CD4-positive, alpha-beta T cell (primary cell): ENCODE results near the gene OR56A3. TPM values are rescaled to one million over a fixed set of nuclear protein-coding genes. Genes with fewer than 3 reads are reported as not detected.

Experiments
- ATAC-seq: fragments of 200-7000 bp; cut with Tn5 transposase; one replicate; pipeline ENCODE4 v1.10.0; 2022; ENCODE audit warnings: mild to moderate bottlenecking; ENCODE audit not compliant: poor library complexity
- CTCF ChIA-PET: fragments of 350-600 bp; sonication (Branson Sonifier 250); formaldehyde crosslinking; loops from one replicate; lab custom pipeline; 2021; ENCODE audit warnings: antibody characterized with exemption, inconsistent platforms; lab: Charles Lee
- POLR2A ChIA-PET: fragments of 350-600 bp; sonication (Branson Sonifier 250); formaldehyde crosslinking; loops from one replicate; lab custom pipeline; 2021; ENCODE audit warnings: antibody characterized with exemption, inconsistent platforms; lab: Charles Lee
- DNase-seq, 14 experiments: peaks; one replicate each; pipeline ENCODE4 v3.0.0-alpha.2; 2013 to 2020; ENCODE audit warnings: mixed read lengths in 2 of 14
- H3K27ac ChIP-seq, 2 donors: one replicate each; pipeline versions ENCODE4 v1.5.1 to v1.7.0; 2013; ENCODE audit warnings: low read length in 2 of 2, low read depth in 1 of 2, mild to moderate bottlenecking in 1 of 2
- H3K27me3 ChIP-seq, 2 experiments: 1 replicate in 1 of 2; 2 replicates in 1 of 2; pipeline versions ENCODE4 v1.6.1 to v1.7.0; 2013; ENCODE audit warnings: low read length in 2 of 2, control low read depth in 1 of 2, mild to moderate bottlenecking in 1 of 2, moderate library complexity in 1 of 2; ENCODE audit not compliant: insufficient read depth in 2 of 2, control insufficient read depth in 1 of 2
- H3K36me3 ChIP-seq: one replicate; pipeline ENCODE4 v1.6.1; 2013; ENCODE audit warnings: low read length, control low read depth; ENCODE audit not compliant: insufficient read depth
- H3K4me1 ChIP-seq: one replicate; pipeline ENCODE4 v1.6.1; 2013; ENCODE audit warnings: low read length, control low read depth; ENCODE audit not compliant: insufficient read depth
- H3K4me3 ChIP-seq: one replicate; pipeline ENCODE4 v1.5.1; 2013; ENCODE audit warnings: mild to moderate bottlenecking, low read length, moderate library complexity
- H3K9me3 ChIP-seq, 2 experiments: 1 replicate in 1 of 2; 2 replicates in 1 of 2; pipeline versions ENCODE4 v1.6.1 to v1.7.0; 2013; ENCODE audit warnings: low read length in 2 of 2, mild to moderate bottlenecking in 2 of 2, control low read depth in 1 of 2, moderate library complexity in 1 of 2; ENCODE audit not compliant: control insufficient read depth in 1 of 2, insufficient read depth in 1 of 2
- H3K27ac Mint-ChIP-seq: one replicate; pipeline ENCODE4 v1.8.0; 2020; ENCODE audit warnings: mixed read lengths
- H3K27me3 Mint-ChIP-seq: one replicate; pipeline ENCODE4 v1.8.0; 2021; ENCODE audit warnings: mixed read lengths
- H3K36me3 Mint-ChIP-seq: one replicate; pipeline ENCODE4 v1.8.0; 2021; ENCODE audit warnings: low read depth, mixed read lengths
- H3K4me1 Mint-ChIP-seq: one replicate; pipeline ENCODE4 v1.8.0; 2021; ENCODE audit warnings: low read depth, mixed read lengths
- H3K4me3 Mint-ChIP-seq: one replicate; pipeline ENCODE4 v1.8.0; 2020; ENCODE audit warnings: mild to moderate bottlenecking, mixed read lengths
- H3K9me3 Mint-ChIP-seq: one replicate; pipeline ENCODE4 v1.8.0; 2020; ENCODE audit warnings: mixed read lengths
- CTCF ChIP-seq: fragments of 200-600 bp; IDR thresholded peaks from one replicate; pipeline ENCODE4 v1.8.0; 2022; ENCODE audit warnings: antibody characterized with exemption, mild to moderate bottlenecking
- intact Hi-C, 2 experiments: fragments of 100-400 bp; cut with DNase I in 1 of 2; cut with micrococcal nuclease in 1 of 2; formaldehyde crosslinking; loops; one replicate each; pipeline versions ENCODE4 v1.15.1 to v1.9.0; 2023 to 2025; cut with DNase I, micrococcal nuclease
- total RNA-seq, 174 experiments: library from RNA in 2 of 174; stranded (reverse) in 2 of 174; gene quantifications; one replicate each; pipeline ENCODE4 v1.2.3 and lab custom pipeline; 2021 to 2026

The OR56A3 gene
- total RNA-seq, 2 experiments from 2014 or later: not detected

GRCh38 chr11:5966958-5967357, 24.9 kb downstream of the OR56A3 start:
- Histone ChIP-seq H3K36me3 (no peaks in the 10 kb centered on the region), H3K4me3 (no peak overlapping the region), H3K27me3 (peaks cover 0 to 3% of the 10 kb centered on the region in 2 experiments), H3K27ac (no peak overlapping the region), H3K4me1 (no peaks in the 10 kb centered on the region), H3K9me3 (peaks cover 5 to 11% of the 10 kb centered on the region in 2 experiments)
- CTCF ChIA-PET: no interaction called here
- no peak overlapping the region for H3K4me3 Mint-ChIP-seq
- no peak overlapping the region for H3K27ac Mint-ChIP-seq
- ATAC-seq: no peak
- H3K9me3 Mint-ChIP-seq: peaks cover 13% of the 10 kb centered on the region
- POLR2A ChIA-PET: no interaction called here
- peaks cover 6% of the 10 kb centered on the region for H3K36me3 Mint-ChIP-seq
- no peak for DNase-seq
- H3K27me3 Mint-ChIP-seq: peaks cover 14% of the 10 kb centered on the region
- TF ChIP-seq CTCF: no peak
- intact Hi-C loops: no loop called here
- H3K4me1 Mint-ChIP-seq: no peaks in the 10 kb centered on the region

- ChIA-PET CTCF (no interaction called here), POLR2A (no interaction called here)
- intact Hi-C loops: no loop called here
- H3K27me3 ChIP-seq: peaks cover 0 to 3% of the 10 kb centered on the region in 2 experiments
- no peak overlapping the region for H3K27ac ChIP-seq
- H3K36me3 ChIP-seq: no peaks in the 10 kb centered on the region
- no peak overlapping the region for H3K4me3 ChIP-seq
- Mint-ChIP-seq H3K36me3 (peaks cover 6% of the 10 kb centered on the region), H3K27ac (no peak overlapping the region), H3K27me3 (peaks cover 14% of the 10 kb centered on the region), H3K9me3 (peaks cover 11% of the 10 kb centered on the region), H3K4me1 (no peaks in the 10 kb centered on the region), H3K4me3 (no peak overlapping the region)
- peaks cover under 1 to 10% of the 10 kb centered on the region in 2 experiments for H3K9me3 ChIP-seq
- ATAC-seq (no peak), DNase-seq (no peak)
- no peaks in the 10 kb centered on the region for H3K4me1 ChIP-seq
- TF ChIP-seq CTCF: no peak
These were observed 25.7 kb downstream of the OR56A3 start for GRCh38 chr11:5967708-5968107.

- DNase-seq (no peak), ATAC-seq (no peak)
- Mint-ChIP-seq H3K4me3 (no peak within 1 kb of the TSS), H3K4me1 (no peaks in the 10 kb centered on the region), H3K27me3 (peaks cover 14% of the 10 kb centered on the region), H3K9me3 (peaks cover 7% of the 10 kb centered on the region), H3K27ac (no peak within 1 kb of the TSS), H3K36me3 (peaks cover 5% of the 10 kb centered on the region)
- Histone ChIP-seq H3K9me3 (peaks cover 0 to 3% of the 10 kb centered on the region in 2 experiments), H3K4me1 (no peaks in the 10 kb centered on the region), H3K4me3 (no peak within 1 kb of the TSS), H3K27me3 (peaks cover 0 to 3% of the 10 kb centered on the region in 2 experiments), H3K36me3 (no peaks in the 10 kb centered on the region), H3K27ac (no peak within 1 kb of the TSS)
- POLR2A ChIA-PET: no interaction called here
- intact Hi-C loops: no loop called here
- no peak for TF ChIP-seq CTCF
- CTCF ChIA-PET: no interaction called here
These were observed 26.3 kb downstream of the OR56A3 start, which contains the start of gene OR56A5 for GRCh38 chr11:5968394-5968793. Gene OR56A5, minus strand, starts transcription at chr11:5968494. Its CDS starts 0 bp downstream, at chr11:5968494.
